GM23338 (cell line): ENCODE data around the gene SLC13A3. TPM values are rescaled to one million over a fixed set of nuclear protein-coding genes. Genes with fewer than 3 reads are reported as not detected.

Source experiments
- ATAC-seq: fragments of 200-7000 bp; cut with Tn5 transposase; 3 replicates; pipeline ENCODE4 v1.9.1; 2020
- DNase-seq: peaks from one replicate; pipeline ENCODE4 v3.0.0-alpha.2; 2015; ENCODE audit warnings: low spot score
- H2AFZ ChIP-seq: fragments of 200-600 bp; sonication (generic); 2 replicates; pipeline ENCODE4 v1.8.0; 2016; ENCODE audit warnings: antibody characterized with exemption, mild to moderate bottlenecking, moderate library complexity
- H3F3A ChIP-seq: fragments of 200-600 bp; sonication (generic); replicated peaks from 2 replicates; pipeline ENCODE4 v1.8.0; 2017; ENCODE audit warnings: antibody characterized with exemption, mixed run types, low read depth
- H3K27ac ChIP-seq: fragments of 200-600 bp; sonication (generic); 2 replicates; pipeline ENCODE4 v1.6.1; 2016; ENCODE audit warnings: low read depth
- H3K27me3 ChIP-seq: fragments of 200-600 bp; sonication (generic); 2 replicates; pipeline ENCODE4 v1.8.0; 2016; ENCODE audit warnings: mild to moderate bottlenecking, mixed run types, moderate library complexity; ENCODE audit not compliant: insufficient read depth
- H3K36me3 ChIP-seq: fragments of 200-600 bp; sonication (generic); 2 replicates; pipeline ENCODE4 v1.8.0; 2016; ENCODE audit warnings: mild to moderate bottlenecking; ENCODE audit not compliant: insufficient read depth
- H3K4me1 ChIP-seq: fragments of 200-600 bp; sonication (generic); 2 replicates; pipeline ENCODE4 v1.8.0; 2016; ENCODE audit warnings: mild to moderate bottlenecking, moderate library complexity; ENCODE audit not compliant: insufficient read depth
- H3K4me2 ChIP-seq: fragments of 200-600 bp; sonication (generic); 2 replicates; pipeline ENCODE4 v1.7.1; 2017; ENCODE audit warnings: mixed run types
- H3K4me3 ChIP-seq: fragments of 200-600 bp; sonication (generic); 2 replicates; pipeline ENCODE4 v1.6.1; 2016; ENCODE audit warnings: mixed run types
- H3K79me2 ChIP-seq: fragments of 200-600 bp; sonication (generic); replicated peaks from 2 replicates; pipeline ENCODE4 v1.8.0; 2017; ENCODE audit warnings: mild to moderate bottlenecking; ENCODE audit not compliant: insufficient read depth
- H3K9me2 ChIP-seq: fragments of 200-600 bp; sonication (generic); 2 replicates; pipeline ENCODE4 v1.8.0; 2017; ENCODE audit not compliant: insufficient read depth
- H4K20me1 ChIP-seq: fragments of 200-600 bp; sonication (generic); replicated peaks from 2 replicates; pipeline ENCODE4 v1.8.0; 2017; ENCODE audit warnings: mild to moderate bottlenecking; ENCODE audit not compliant: insufficient read depth
- H3K27ac Mint-ChIP-seq: 2 replicates; pipeline ENCODE4 v1.8.0; 2020; ENCODE audit warnings: inconsistent platforms, mild to moderate bottlenecking, moderate library complexity, mixed read lengths
- H3K27me3 Mint-ChIP-seq: 3 replicates; pipeline ENCODE4 v1.8.0; 2022; ENCODE audit warnings: low read depth, mild to moderate bottlenecking, moderate library complexity, mixed read lengths, inconsistent platforms; ENCODE audit not compliant: insufficient read depth, poor library complexity
- H3K36me3 Mint-ChIP-seq: 3 replicates; pipeline ENCODE4 v1.8.0; 2021; ENCODE audit warnings: low read depth, mild to moderate bottlenecking, inconsistent platforms, moderate library complexity, mixed read lengths
- H3K4me1 Mint-ChIP-seq: 3 replicates; pipeline ENCODE4 v1.8.0; 2020; ENCODE audit warnings: mild to moderate bottlenecking, inconsistent platforms, mixed read lengths
- H3K4me3 Mint-ChIP-seq: 3 replicates; pipeline ENCODE4 v1.8.0; 2021; ENCODE audit warnings: moderate library complexity, mild to moderate bottlenecking, inconsistent platforms, mixed read lengths
- H3K9me3 Mint-ChIP-seq: 3 replicates; pipeline ENCODE4 v1.8.0; 2020; ENCODE audit warnings: moderate library complexity, mild to moderate bottlenecking, inconsistent platforms, mixed read lengths
- CREB1 ChIP-seq: fragments of 250-450 bp; sonication (Bioruptor Pico); IDR thresholded peaks from 2 replicates; pipeline ENCODE4 v1.5.0; 2020; ENCODE audit warnings: low read depth, mild to moderate bottlenecking, moderate library complexity
- EZH2 ChIP-seq: fragments of 200-600 bp; sonication (generic); IDR thresholded peaks from one replicate; pipeline ENCODE4 v1.8.0; 2017; ENCODE audit warnings: antibody characterized with exemption, mild to moderate bottlenecking, low read depth; ENCODE audit not compliant: unreplicated experiment
- EZH2phosphoT487 ChIP-seq: fragments of 200-600 bp; sonication (generic); IDR thresholded peaks from one replicate; pipeline ENCODE4 v1.8.1; 2018; ENCODE audit warnings: antibody characterized with exemption; ENCODE audit not compliant: unreplicated experiment
- JUNB ChIP-seq: IDR thresholded peaks from one replicate; pipeline ENCODE4 v1.6.1; 2016; ENCODE audit warnings: antibody characterized with exemption; ENCODE audit not compliant: unreplicated experiment
- NANOG ChIP-seq: IDR thresholded peaks from 2 replicates; pipeline ENCODE4 v1.6.1; 2016; ENCODE audit warnings: antibody characterized with exemption, borderline replicate concordance
- POLR2AphosphoS5 ChIP-seq: IDR thresholded peaks from 2 replicates; pipeline ENCODE4 v1.6.1; 2016; ENCODE audit warnings: antibody characterized with exemption, low read depth
- STAT1 ChIP-seq: IDR thresholded peaks from one replicate; pipeline ENCODE4 v1.6.1; 2016; ENCODE audit warnings: antibody characterized with exemption; ENCODE audit not compliant: unreplicated experiment
- ZNF114 ChIP-seq: fragments of 250-450 bp; sonication (Bioruptor Pico); IDR thresholded peaks from 2 replicates; pipeline ENCODE4 v1.5.0; 2020; ENCODE audit warnings: mild to moderate bottlenecking, moderate library complexity
- ZNF331 ChIP-seq: fragments of 250-450 bp; sonication (Bioruptor Pico); IDR thresholded peaks from 2 replicates; pipeline ENCODE4 v1.5.0; 2020; ENCODE audit warnings: low read depth, mild to moderate bottlenecking, moderate library complexity
- polyA plus RNA-seq: library from polyadenylated mRNA; unstranded; fragments of >200 nt; fragmentation: Nextera tagmentation; extraction: Ambion mirVana; gene quantifications from 2 replicates; pipeline ENCODE4 v1.2.1, GENCODE V29; 2016
- total RNA-seq: library from RNA; depleted of rRNA; stranded (reverse); fragments of >200 nt; shearing (Covaris generic); gene quantifications from 2 replicates; pipeline ENCODE4 v1.2.3, GENCODE V29; 2014
- TF ChIP-seq, protein P1 (sequence below): fragments of 250-450 bp; sonication (Bioruptor Pico); IDR thresholded peaks from 2 replicates; pipeline ENCODE4 v1.5.0; 2020; ENCODE audit warnings: mild to moderate bottlenecking, moderate library complexity
- TF ChIP-seq, protein P2 (sequence below), 2 experiments: fragments of 200-600 bp in 1 of 2; sonication (generic) in 1 of 2; conservative IDR thresholded peaks; 2 replicates each; pipeline versions ENCODE4 v1.5.1 to v1.6.1; 2016 to 2017; ENCODE audit warnings: antibody characterized with exemption in 2 of 2, low read depth in 2 of 2, mild to moderate bottlenecking in 2 of 2, moderate library complexity in 1 of 2
- TF ChIP-seq, protein P3 (sequence below): IDR thresholded peaks from 2 replicates; pipeline ENCODE4 v1.6.1; 2016; ENCODE audit warnings: antibody characterized with exemption
- TF ChIP-seq, protein P4 (sequence below): IDR thresholded peaks from one replicate; pipeline ENCODE4 v1.6.1; 2018; ENCODE audit warnings: antibody characterized with exemption; ENCODE audit not compliant: unreplicated experiment

Gene SLC13A3
- total and polyA plus RNA-seq, 2 experiments from 2014 or later, result 8.6 to 9.1 TPM

DNA sequence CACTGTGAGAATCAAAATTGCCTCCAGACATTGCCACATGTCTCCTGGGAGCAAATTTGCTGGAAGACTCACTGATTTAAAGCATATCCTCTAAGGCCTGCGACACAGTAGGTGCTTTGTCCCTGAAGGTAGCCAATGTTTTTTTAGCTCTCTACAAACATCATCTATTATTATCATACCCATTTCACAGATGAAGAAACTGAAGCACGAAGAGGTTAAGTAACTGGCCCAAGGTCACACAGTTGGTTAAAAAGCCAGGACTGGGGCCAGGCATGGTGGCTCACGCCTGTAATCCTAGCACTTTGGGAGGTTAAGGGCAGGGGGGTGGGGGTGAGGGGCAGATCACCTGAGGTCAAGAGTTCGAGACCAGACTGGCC, 12.4 kb downstream of the SLC13A3 start:
- H3K27me3 ChIP-seq, result no peaks in the 10 kb centered on the region
- H3K27ac ChIP-seq, result no peak overlapping the region
- no peaks in the 10 kb centered on the region for H3K36me3 ChIP-seq
- H3K9me2 ChIP-seq, result no peaks in the 10 kb centered on the region
- Mint-ChIP-seq H3K36me3 (no peaks in the 10 kb centered on the region), H3K27me3 (peaks cover 14% of the 10 kb centered on the region), H3K4me1 (peaks cover 8% of the 10 kb centered on the region; the same call in 2 of the 3 replicates), H3K27ac (no peak overlapping the region), H3K9me3 (no peaks in the 10 kb centered on the region; the same call in 1 of the 3 replicates), H3K4me3 (no peak overlapping the region)
- no peaks in the 10 kb centered on the region for H3K79me2 ChIP-seq
- H4K20me1 ChIP-seq, result no peaks in the 10 kb centered on the region
- DNase-seq, result no peak
- no peak overlapping the region for H3K4me2 ChIP-seq
- no peak overlapping the region for H3K4me3 ChIP-seq
- no peak for ATAC-seq
- H2AFZ ChIP-seq, result no peak overlapping the region
- TF ChIP-seq STAT1 (no peak), ZNF331 (CRISPR knock-in tag) (no peak), CREB1 (CRISPR knock-in tag) (no peak), ZNF114 (CRISPR knock-in tag) (no peak), NANOG (no peak), POLR2AphosphoS5 (no peak), EZH2phosphoT487 (no peak), JUNB (no peak), EZH2 (no peak)
- TF ChIP-seq, protein P1, sequence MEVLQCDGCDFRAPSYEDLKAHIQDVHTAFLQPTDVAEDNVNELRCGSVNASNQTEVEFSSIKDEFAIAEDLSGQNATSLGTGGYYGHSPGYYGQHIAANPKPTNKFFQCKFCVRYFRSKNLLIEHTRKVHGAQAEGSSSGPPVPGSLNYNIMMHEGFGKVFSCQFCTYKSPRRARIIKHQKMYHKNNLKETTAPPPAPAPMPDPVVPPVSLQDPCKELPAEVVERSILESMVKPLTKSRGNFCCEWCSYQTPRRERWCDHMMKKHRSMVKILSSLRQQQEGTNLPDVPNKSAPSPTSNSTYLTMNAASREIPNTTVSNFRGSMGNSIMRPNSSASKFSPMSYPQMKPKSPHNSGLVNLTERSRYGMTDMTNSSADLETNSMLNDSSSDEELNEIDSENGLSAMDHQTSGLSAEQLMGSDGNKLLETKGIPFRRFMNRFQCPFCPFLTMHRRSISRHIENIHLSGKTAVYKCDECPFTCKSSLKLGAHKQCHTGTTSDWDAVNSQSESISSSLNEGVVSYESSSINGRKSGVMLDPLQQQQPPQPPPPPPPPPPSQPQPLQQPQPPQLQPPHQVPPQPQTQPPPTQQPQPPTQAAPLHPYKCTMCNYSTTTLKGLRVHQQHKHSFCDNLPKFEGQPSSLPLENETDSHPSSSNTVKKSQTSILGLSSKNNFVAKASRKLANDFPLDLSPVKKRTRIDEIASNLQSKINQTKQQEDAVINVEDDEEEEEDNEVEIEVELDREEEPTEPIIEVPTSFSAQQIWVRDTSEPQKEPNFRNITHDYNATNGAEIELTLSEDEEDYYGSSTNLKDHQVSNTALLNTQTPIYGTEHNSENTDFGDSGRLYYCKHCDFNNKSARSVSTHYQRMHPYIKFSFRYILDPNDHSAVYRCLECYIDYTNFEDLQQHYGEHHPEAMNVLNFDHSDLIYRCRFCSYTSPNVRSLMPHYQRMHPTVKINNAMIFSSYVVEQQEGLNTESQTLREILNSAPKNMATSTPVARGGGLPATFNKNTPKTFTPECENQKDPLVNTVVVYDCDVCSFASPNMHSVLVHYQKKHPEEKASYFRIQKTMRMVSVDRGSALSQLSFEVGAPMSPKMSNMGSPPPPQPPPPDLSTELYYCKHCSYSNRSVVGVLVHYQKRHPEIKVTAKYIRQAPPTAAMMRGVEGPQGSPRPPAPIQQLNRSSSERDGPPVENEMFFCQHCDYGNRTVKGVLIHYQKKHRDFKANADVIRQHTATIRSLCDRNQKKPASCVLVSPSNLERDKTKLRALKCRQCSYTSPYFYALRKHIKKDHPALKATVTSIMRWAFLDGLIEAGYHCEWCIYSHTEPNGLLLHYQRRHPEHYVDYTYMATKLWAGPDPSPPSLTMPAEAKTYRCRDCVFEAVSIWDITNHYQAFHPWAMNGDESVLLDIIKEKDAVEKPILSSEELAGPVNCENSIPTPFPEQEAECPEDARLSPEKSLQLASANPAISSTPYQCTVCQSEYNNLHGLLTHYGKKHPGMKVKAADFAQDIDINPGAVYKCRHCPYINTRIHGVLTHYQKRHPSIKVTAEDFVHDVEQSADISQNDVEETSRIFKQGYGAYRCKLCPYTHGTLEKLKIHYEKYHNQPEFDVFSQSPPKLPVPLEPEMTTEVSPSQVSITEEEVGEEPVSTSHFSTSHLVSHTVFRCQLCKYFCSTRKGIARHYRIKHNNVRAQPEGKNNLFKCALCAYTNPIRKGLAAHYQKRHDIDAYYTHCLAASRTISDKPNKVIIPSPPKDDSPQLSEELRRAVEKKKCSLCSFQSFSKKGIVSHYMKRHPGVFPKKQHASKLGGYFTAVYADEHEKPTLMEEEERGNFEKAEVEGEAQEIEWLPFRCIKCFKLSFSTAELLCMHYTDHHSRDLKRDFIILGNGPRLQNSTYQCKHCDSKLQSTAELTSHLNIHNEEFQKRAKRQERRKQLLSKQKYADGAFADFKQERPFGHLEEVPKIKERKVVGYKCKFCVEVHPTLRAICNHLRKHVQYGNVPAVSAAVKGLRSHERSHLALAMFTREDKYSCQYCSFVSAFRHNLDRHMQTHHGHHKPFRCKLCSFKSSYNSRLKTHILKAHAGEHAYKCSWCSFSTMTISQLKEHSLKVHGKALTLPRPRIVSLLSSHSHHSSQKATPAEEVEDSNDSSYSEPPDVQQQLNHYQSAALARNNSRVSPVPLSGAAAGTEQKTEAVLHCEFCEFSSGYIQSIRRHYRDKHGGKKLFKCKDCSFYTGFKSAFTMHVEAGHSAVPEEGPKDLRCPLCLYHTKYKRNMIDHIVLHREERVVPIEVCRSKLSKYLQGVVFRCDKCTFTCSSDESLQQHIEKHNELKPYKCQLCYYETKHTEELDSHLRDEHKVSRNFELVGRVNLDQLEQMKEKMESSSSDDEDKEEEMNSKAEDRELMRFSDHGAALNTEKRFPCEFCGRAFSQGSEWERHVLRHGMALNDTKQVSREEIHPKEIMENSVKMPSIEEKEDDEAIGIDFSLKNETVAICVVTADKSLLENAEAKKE (CRISPR knock-in tag), result no peak
- TF ChIP-seq, protein P2, sequence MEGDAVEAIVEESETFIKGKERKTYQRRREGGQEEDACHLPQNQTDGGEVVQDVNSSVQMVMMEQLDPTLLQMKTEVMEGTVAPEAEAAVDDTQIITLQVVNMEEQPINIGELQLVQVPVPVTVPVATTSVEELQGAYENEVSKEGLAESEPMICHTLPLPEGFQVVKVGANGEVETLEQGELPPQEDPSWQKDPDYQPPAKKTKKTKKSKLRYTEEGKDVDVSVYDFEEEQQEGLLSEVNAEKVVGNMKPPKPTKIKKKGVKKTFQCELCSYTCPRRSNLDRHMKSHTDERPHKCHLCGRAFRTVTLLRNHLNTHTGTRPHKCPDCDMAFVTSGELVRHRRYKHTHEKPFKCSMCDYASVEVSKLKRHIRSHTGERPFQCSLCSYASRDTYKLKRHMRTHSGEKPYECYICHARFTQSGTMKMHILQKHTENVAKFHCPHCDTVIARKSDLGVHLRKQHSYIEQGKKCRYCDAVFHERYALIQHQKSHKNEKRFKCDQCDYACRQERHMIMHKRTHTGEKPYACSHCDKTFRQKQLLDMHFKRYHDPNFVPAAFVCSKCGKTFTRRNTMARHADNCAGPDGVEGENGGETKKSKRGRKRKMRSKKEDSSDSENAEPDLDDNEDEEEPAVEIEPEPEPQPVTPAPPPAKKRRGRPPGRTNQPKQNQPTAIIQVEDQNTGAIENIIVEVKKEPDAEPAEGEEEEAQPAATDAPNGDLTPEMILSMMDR (conservative IDR thresholded peaks at IDR 0.05; ENCODE audit: low read depth in 2 of 2), result no peak
- TF ChIP-seq, protein P3, sequence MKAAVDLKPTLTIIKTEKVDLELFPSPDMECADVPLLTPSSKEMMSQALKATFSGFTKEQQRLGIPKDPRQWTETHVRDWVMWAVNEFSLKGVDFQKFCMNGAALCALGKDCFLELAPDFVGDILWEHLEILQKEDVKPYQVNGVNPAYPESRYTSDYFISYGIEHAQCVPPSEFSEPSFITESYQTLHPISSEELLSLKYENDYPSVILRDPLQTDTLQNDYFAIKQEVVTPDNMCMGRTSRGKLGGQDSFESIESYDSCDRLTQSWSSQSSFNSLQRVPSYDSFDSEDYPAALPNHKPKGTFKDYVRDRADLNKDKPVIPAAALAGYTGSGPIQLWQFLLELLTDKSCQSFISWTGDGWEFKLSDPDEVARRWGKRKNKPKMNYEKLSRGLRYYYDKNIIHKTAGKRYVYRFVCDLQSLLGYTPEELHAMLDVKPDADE, result no peak
- TF ChIP-seq, protein P4, sequence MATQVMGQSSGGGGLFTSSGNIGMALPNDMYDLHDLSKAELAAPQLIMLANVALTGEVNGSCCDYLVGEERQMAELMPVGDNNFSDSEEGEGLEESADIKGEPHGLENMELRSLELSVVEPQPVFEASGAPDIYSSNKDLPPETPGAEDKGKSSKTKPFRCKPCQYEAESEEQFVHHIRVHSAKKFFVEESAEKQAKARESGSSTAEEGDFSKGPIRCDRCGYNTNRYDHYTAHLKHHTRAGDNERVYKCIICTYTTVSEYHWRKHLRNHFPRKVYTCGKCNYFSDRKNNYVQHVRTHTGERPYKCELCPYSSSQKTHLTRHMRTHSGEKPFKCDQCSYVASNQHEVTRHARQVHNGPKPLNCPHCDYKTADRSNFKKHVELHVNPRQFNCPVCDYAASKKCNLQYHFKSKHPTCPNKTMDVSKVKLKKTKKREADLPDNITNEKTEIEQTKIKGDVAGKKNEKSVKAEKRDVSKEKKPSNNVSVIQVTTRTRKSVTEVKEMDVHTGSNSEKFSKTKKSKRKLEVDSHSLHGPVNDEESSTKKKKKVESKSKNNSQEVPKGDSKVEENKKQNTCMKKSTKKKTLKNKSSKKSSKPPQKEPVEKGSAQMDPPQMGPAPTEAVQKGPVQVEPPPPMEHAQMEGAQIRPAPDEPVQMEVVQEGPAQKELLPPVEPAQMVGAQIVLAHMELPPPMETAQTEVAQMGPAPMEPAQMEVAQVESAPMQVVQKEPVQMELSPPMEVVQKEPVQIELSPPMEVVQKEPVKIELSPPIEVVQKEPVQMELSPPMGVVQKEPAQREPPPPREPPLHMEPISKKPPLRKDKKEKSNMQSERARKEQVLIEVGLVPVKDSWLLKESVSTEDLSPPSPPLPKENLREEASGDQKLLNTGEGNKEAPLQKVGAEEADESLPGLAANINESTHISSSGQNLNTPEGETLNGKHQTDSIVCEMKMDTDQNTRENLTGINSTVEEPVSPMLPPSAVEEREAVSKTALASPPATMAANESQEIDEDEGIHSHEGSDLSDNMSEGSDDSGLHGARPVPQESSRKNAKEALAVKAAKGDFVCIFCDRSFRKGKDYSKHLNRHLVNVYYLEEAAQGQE, result no peak
- no peaks in the 10 kb centered on the region for H3F3A ChIP-seq
- H3K4me1 ChIP-seq, result no peaks in the 10 kb centered on the region; the same call in 1 of the 2 replicates
